GM19240 (cell line): ENCODE results near the gene AHNAK2.
"Not testable (repeated sequence)": the region's sequence is repeated elsewhere in the genome, so short reads cannot be mapped to it uniquely, and the experiment has no call there.

ENCODE experiments used
- DNase-seq: peaks from one replicate; pipeline ENCODE4 v3.0.0; 2011; ENCODE audit warnings: low spot score; ENCODE audit not compliant: insufficient read length

Gene AHNAK2

DNA sequence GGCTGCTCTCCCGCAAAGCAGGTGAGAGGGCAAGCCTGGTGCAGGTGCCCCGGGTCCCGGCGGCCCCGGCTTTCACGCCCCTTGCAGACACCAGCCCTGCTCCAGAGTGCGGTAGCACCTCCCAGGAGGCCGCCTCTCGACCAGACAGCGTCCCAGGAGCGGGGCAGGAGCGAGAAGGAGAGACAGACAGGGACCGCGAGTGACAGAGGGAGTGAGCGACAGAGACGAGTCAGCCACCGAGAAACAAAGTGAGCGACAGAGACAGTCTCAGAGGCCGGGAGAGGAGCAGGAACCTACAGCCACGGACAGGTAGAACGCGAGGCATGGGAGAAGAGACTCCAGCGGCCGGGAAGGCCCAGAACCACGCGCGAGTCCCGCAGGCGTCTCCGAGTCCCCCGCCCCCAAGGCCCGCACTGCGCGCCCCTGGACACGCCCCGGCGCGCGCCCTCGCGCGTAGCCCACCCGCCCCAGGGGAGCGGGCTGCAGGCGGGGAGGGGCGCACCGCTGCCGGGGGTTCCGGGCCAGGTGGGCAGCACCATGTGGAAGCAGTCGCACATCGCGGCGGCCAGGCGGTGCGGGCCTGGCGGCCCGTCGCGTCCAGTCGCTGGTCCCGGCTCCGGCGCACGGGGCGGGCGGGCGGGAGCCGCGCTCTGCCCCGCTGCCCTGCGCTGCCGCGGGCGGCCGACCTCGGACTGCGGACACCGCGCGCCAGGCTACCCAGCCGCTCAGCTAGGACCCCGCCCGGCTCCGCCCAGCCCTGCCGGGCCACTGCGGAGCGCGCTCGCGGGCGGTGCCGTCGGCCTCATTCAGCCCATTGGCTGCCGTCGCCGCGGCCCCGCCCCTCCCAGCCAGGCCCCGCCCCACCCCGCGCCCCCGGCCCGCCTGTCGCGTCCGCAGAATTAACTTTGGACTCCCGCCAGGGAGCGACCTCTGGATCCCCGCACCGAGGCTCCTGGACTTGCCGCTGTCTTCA lies at the start of gene AHNAK2:
Gene AHNAK2, minus strand, starts transcription at position 694 of the 973 bp plus-strand sequence. Its CDS starts 137 bp downstream, at position 557.
- DNase-seq = no peak

- not testable (repeated sequence) for DNase-seq
Observed at GRCh38 chr14:105027718-105028117, 49.5 kb upstream of the AHNAK2 start.

GRCh38 chr14:105026802-105027563 lies 48.8 kb upstream of the AHNAK2 start:
- DNase-seq = no peak

DNA sequence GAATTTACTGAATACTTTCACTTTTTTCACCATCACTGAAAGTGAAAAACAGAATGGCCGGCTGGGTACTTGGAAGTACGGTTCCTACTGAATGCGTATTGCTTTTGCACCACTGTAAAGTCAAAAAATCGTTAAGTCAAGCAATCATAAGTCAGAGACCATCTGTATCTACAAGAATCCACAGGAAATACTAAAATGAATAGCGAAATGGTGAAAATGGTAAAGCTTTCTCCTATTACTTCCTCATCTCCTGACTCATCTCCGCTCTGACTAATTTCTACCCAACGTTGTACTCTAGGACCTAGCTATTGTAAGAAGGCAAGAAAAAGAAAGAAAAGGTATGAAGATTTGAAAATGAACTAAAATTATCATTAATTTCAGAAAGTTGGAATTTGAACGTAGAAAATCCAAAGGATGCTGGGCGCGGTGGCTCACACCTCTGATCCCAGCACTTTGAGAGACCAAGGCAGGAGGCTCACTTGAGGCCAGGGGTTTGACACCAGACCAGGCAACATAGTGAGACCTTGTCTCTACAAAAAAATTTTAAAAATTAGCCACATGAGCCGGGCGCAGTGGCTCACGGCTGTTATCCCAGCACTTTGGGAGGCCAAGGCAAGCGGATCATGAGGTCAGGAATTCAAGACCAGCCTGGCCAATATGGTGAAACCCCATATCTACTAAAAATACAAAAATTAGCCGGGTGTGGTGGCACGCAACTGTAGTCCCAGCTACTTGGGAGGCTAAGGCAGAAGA lies 48.0 kb upstream of the AHNAK2 start:
- no peak for DNase-seq

- DNase-seq = no peak
Observed at GRCh38 chr14:105025429-105025828, 47.3 kb upstream of the AHNAK2 start.

GRCh38 chr14:105023791-105024480 lies 45.8 kb upstream of the AHNAK2 start:
- no peak for DNase-seq

DNA sequence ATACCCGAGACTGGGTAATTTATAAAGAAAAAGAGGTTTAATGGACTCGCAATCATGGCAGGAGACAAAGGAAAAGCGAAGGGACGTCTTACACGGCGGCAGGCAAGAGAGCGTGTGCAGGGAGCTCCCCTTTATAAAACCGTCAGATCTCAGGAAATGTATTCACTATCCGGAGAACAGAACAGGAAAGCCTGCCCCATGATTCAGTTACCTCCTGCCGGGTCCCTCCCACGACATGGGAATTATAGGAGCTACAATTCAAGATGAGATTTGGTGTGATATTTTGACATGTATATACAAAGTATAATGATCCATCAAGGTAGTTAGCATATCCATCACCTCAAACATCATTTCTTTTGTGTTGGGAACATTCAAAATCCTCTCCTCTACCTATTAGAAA lies 45.0 kb upstream of the AHNAK2 start:
- DNase-seq = no peak

GRCh38 chr14:105022276-105022670 lies 44.1 kb upstream of the AHNAK2 start:
- no peak for DNase-seq

DNA sequence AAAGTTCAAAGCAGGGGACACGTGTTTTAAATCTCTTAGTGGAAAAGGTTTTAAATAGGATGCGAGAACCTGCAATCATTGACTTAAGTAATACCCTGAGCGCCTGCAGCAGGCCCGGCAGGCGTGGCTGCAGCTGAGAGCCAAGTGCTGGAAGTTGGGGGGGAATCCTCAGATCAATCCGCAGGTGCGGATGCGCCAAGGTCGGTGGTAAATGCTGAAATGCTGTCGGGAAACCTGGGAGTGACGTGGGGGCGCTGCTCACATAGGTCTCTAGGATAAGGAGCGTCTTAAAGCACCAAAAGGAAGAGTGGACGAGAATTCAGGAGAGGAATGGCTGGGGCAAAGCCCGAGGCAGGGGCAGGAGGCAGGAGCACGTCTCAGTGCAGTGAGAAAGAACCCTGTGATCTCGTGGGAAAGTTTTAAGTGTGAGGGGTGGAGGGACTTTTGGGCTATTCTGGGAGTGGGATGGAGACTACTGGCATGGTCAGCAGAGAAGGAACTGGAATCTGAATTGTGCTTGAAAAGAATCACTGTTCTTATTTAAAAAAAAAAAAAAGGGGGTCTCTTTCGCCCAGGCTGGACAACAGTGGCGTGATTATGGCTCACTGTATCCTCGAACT lies 43.6 kb upstream of the AHNAK2 start:
- DNase-seq = no peak

- peak; percentile 96 for DNase-seq
Observed at GRCh38 chr14:105020815-105021655, 42.9 kb upstream of the AHNAK2 start, which contains the start of gene CDCA4. TSS of gene CDCA4 (minus strand) at chr14:105021083. CDS start at chr14:105011929, 9,154 bp downstream.

DNA sequence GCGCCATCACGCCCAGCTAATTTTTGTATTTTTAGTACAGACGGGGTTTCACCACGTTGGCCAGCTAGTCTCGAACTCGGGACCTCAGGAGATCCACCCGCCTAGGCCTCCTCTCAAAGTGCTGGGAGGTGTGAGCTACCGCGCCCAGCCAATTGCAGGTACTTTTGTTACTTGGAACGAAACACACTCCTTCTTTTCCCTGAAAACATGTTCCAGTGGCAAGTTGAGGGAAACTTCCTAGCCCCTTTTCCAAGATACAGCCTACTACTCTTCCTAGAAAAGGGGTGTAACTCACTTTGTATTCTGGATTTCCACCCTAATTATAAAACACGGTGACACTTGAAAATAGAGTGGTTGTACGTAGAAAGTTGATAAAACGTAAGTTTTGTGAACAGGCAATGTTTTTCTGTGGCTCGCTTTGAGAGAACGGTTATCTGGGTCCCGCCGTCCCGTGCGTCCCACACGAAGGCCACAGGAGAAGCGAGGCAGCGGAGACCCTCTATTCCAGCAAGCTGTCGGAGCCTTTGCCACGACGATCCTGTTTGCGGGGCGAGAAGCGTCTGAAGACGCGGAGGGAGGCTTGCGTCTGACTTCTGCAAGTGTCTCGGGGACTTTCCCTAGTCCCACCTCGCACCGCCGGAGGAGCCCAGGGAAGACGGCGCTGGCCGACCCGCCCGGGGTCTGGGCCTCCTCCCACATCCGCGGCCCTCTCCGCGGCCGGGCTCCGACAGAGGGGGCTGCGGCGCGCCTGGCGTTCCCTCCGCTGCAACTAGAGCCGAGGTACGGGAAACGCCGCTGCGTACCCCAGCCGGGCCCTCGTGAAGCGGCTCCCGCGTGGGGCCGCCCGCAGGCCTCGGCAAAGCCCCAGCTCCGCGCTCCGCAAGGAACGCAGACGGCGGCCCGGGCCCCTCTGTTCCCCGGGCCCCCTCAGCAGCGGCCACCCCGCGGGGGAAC lies 42.0 kb upstream of the AHNAK2 start:
- DNase-seq = no peak

DNA sequence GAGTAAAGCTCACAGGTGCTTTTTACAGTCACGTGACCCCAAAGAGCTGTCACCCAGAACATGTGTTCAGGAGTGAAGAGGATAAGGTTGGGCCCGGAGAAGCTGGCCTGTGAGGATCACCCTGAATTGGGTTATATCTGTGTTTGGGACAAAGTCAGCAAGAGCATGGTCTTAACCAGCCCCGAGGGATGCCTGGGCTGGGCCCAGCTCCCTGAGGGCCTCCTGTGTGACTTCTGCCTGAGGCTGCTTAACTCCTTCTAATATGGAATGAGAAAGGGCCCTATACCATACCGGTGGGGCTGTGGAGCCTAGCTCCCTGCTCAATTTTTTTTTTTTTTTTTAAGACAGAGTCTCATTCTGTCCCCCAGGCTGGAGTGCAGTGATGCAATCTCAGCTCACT lies 40.2 kb upstream of the AHNAK2 start:
- DNase-seq = no peak

GRCh38 chr14:105015905-105016304 lies 37.7 kb upstream of the AHNAK2 start:
- no peak for DNase-seq

DNA sequence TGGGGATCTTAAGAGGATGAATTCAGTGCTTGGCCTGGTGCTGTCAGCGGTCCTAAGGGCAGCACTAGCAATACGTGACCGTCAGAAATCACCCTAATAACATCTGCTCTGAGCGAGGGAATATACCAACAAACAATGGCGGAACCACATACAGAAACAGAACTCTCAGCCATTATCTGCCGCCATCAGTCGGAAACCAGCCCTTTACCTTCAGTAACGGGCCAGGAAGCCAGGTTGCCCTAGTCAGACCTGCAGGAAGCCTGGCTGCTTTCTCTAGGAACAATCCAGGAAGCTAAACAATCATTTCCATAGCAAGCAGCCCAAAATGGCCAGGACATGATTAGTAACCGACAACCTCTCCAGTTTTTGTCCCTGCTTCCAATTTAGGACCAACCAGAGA lies 37.1 kb upstream of the AHNAK2 start:
- DNase-seq = no peak

DNA sequence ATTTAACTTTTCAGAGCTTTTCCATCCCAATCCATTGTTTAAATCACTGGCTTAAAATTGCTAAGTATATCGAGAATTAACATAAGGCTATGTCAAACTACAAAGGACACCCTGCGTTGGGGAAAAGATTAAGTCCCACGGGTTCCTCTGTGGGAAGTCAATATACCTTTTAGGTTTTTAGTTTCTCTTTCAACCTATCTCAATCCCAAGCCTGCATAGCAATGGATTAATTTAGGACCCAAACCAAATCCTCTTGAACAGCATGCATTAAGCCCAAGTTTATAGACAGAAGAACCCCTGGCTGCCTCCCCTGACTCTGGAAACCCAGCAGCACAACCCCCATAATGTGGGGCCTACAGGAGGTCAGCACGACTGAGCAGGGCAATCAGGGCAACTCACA lies 36.5 kb upstream of the AHNAK2 start:
- DNase-seq = no peak

DNA sequence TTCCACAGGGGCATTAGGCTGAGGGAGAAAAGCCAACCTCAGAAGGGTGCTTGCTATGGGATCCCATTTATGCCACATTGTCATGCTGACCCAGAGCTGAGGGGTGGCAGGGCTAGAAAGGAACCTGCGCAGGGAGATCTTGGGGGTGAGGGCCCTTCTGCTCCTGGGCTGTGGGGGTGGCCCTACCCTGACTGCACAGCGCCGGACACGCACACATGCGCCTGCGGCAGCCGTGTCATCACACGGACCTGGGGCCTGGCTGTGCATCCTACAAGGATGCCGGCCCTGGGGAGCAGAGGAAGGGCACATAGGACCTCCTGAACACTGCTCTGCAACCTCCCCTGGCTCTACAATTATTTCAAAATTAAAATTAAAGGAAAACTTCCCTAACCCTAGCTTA lies 35.9 kb upstream of the AHNAK2 start:
- no peak for DNase-seq

DNA sequence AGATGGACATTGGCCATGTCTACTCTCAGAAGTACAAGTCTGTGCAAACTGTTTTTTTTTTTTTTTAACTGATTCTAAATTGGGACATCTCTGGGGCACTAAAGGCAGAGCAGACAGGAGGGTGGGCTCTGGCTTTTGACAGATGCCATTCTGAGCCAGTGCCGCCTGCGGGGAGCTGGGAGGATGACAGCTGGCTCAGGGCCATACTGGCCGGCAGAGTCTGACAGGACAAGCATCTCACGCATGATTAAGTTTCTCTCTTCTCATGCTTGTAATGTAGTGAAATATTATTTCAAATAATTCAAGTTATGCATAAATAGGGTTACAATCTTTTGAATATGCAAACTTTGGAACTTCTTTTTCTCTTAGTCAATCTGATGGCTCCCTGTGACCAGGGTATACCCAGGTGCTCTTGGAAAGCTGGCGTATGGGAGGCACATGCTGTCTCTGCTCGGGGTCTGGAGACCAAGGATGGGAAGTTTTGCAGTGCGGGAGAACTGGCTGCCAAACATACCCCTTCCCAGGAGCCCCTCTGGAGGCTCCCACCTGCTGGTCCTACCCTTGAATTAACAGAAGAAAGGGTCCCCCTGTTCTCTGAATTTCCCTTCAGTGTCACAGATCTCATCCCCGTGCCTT lies 35.1 kb upstream of the AHNAK2 start:
- no peak for DNase-seq
